Measurements from ENCODE around the gene RPL35.

RPL35 gene

DNA sequence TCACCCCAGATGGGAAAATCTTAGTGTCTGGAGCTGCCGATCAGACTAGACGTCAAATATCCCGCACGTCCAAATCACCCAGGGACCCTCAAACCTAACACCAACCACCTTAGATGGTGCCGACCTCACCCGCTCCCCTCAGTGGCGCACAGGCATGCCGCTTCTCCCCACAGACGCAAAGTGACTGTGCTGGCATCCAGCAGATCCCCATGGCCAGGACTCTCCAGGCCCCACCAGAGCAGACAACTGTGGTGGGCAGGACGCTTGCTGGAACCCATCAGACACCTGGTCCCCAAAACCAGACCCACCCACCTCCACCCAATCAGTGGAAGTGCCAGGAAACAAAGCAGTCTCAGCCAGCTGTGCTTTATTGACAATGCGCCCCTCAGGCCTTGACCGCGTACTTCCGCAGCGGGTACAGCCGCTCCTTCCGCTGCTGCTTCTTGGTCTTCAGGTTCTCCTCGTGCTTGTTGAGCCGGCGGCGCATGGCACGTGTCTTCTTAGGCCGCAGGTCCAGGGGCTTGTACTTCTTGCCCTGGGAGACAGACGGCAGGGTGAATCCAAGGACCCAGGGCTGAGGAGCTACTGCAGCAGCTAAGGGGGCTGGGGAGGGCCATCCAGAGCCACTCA, 4.1 kb downstream of the RPL35 start:
- peaks cover 53% of the 10 kb centered on the region for H4K20me1 ChIP-seq (ENCODE audit: insufficient read depth, low read length, poor library complexity, severe bottlenecking)
- peaks cover 6% of the 10 kb centered on the region; the same call in 1 of the 2 replicates for H3F3A ChIP-seq (ENCODE audit: low read depth)
- H3K36me3 ChIP-seq (ENCODE audit: insufficient read depth, low read length): peaks cover 53% of the 10 kb centered on the region
- TF ChIP-seq, protein P1, sequence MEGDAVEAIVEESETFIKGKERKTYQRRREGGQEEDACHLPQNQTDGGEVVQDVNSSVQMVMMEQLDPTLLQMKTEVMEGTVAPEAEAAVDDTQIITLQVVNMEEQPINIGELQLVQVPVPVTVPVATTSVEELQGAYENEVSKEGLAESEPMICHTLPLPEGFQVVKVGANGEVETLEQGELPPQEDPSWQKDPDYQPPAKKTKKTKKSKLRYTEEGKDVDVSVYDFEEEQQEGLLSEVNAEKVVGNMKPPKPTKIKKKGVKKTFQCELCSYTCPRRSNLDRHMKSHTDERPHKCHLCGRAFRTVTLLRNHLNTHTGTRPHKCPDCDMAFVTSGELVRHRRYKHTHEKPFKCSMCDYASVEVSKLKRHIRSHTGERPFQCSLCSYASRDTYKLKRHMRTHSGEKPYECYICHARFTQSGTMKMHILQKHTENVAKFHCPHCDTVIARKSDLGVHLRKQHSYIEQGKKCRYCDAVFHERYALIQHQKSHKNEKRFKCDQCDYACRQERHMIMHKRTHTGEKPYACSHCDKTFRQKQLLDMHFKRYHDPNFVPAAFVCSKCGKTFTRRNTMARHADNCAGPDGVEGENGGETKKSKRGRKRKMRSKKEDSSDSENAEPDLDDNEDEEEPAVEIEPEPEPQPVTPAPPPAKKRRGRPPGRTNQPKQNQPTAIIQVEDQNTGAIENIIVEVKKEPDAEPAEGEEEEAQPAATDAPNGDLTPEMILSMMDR (conservative IDR thresholded peaks at IDR 0.05; ENCODE audit: low read length): no peak
- no peak for TF ChIP-seq EZH2phosphoT487 (IDR thresholded peaks at IDR 0.05; ENCODE audit: borderline replicate concordance)
- no peak overlapping the region for H2AFZ ChIP-seq (ENCODE audit: low read length)
- peaks cover 56% of the 10 kb centered on the region for H3K79me2 ChIP-seq (ENCODE audit: insufficient read depth, low read length)
- H3K9ac ChIP-seq (ENCODE audit: low read depth, low read length, poor library complexity, severe bottlenecking): no peak overlapping the region
- no peak overlapping the region for H3K4me2 ChIP-seq (ENCODE audit: low read depth, low read length, poor library complexity, severe bottlenecking)
- no peaks in the 10 kb centered on the region for H3K9me3 ChIP-seq (ENCODE audit: insufficient read depth, low read depth, low read length)
- H3K9me2 ChIP-seq (replicated peaks; ENCODE audit: low read depth, low read length): no peaks in the 10 kb centered on the region
- H3K27me3 ChIP-seq (ENCODE audit: insufficient read depth, low read length, poor library complexity, severe bottlenecking): peaks cover 10% of the 10 kb centered on the region
- no peak overlapping the region for H3K4me3 ChIP-seq (ENCODE audit: low read length, poor library complexity, severe bottlenecking)
- peaks cover 25% of the 10 kb centered on the region for H3K4me1 ChIP-seq (ENCODE audit: insufficient read depth, low read length, poor library complexity, severe bottlenecking)

DNA sequence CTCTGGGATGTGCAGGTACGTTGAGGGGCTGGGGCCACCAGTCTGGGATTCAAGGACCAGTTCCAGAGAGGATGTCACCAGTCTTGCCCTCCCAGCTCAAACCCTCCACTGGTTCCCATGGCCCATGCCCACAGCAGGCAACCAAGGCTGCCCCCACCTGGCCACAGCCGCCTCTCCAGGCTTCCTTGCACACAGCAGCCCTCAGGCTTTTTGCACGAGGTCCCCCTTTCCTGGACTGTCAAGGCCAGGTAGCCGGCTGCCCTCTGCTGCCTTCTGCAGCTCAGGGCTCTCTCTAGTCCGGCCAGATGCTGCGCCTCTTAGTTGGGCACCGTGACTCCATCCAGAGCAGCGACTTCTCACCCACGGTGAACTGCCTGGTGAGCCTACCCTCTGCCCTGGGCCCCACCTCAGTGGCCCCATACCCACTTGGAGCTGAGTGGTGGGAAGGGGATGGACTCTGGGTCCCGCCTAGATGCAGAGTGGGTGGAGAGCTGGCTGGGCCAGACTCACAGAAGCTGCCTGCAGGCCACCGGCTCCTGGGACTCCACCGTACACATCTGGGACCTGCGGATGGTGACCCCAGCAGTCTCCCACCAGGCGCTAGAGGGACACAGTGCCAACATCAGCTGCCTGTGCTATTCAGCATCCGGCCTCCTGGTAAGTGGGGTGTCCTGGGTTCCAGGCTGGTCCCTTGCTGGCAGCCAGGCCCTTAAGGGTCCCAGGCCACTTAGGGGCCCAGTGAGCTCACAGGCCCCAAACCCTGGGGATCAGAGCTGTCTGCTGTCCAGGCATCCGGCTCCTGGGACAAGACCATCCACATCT, 5.6 kb downstream of the RPL35 start:
- Histone ChIP-seq H3K9me2 (replicated peaks; ENCODE audit: low read depth, low read length) (no peaks in the 10 kb centered on the region), H3K4me1 (ENCODE audit: insufficient read depth, low read length, poor library complexity, severe bottlenecking) (peaks cover 25% of the 10 kb centered on the region), H3K9ac (ENCODE audit: low read depth, low read length, poor library complexity, severe bottlenecking) (no peak overlapping the region), H2AFZ (ENCODE audit: low read length) (no peak overlapping the region), H3K27me3 (ENCODE audit: insufficient read depth, low read length, poor library complexity, severe bottlenecking) (peaks cover 3% of the 10 kb centered on the region), H3K79me2 (ENCODE audit: insufficient read depth, low read length) (peaks cover 50% of the 10 kb centered on the region), H4K20me1 (ENCODE audit: insufficient read depth, low read length, poor library complexity, severe bottlenecking) (peaks cover 47% of the 10 kb centered on the region), H3F3A (ENCODE audit: low read depth) (peaks cover 6% of the 10 kb centered on the region; the same call in 1 of the 2 replicates), H3K9me3 (ENCODE audit: insufficient read depth, low read depth, low read length) (no peaks in the 10 kb centered on the region), H3K4me2 (ENCODE audit: low read depth, low read length, poor library complexity, severe bottlenecking) (no peak overlapping the region), H3K36me3 (ENCODE audit: insufficient read depth, low read length) (peaks cover 53% of the 10 kb centered on the region), H3K4me3 (ENCODE audit: low read length, poor library complexity, severe bottlenecking) (no peak overlapping the region)
- TF ChIP-seq, protein P1 (conservative IDR thresholded peaks at IDR 0.05; ENCODE audit: low read length): peak; percentile 45
- TF ChIP-seq EZH2phosphoT487 (IDR thresholded peaks at IDR 0.05; ENCODE audit: borderline replicate concordance): no peak

DNA sequence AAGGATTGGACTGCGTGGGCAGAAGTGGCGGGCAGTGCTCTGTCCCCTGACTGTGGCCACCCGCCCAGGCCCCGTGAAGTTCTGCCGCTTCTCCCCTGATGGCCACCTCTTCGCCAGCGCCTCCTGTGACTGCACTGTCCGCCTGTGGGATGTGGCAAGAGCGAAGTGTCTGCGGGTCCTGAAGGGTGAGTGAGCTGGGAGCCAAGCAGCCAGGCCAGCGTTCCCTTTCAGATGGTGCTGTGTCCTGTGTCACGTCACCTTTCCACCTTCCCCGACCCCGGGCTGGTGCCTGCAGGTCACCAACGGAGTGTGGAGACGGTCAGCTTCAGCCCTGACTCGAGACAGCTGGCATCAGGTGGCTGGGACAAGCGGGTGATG, 6.2 kb downstream of the RPL35 start:
- TF ChIP-seq EZH2phosphoT487 (IDR thresholded peaks at IDR 0.05; ENCODE audit: borderline replicate concordance): no peak
- TF ChIP-seq, protein P1 (conservative IDR thresholded peaks at IDR 0.05; ENCODE audit: low read length): no peak
- H3K9ac ChIP-seq (ENCODE audit: low read depth, low read length, poor library complexity, severe bottlenecking): no peak overlapping the region
- peaks cover 6% of the 10 kb centered on the region; the same call in 1 of the 2 replicates for H3F3A ChIP-seq (ENCODE audit: low read depth)
- no peak overlapping the region for H3K4me2 ChIP-seq (ENCODE audit: low read depth, low read length, poor library complexity, severe bottlenecking)
- H3K4me3 ChIP-seq (ENCODE audit: low read length, poor library complexity, severe bottlenecking): no peak overlapping the region
- H4K20me1 ChIP-seq (ENCODE audit: insufficient read depth, low read length, poor library complexity, severe bottlenecking): peaks cover 41% of the 10 kb centered on the region
- peaks cover 21% of the 10 kb centered on the region for H3K4me1 ChIP-seq (ENCODE audit: insufficient read depth, low read length, poor library complexity, severe bottlenecking)
- no peaks in the 10 kb centered on the region for H3K9me2 ChIP-seq (replicated peaks; ENCODE audit: low read depth, low read length)
- no peak overlapping the region for H2AFZ ChIP-seq (ENCODE audit: low read length)
- H3K36me3 ChIP-seq (ENCODE audit: insufficient read depth, low read length): peaks cover 49% of the 10 kb centered on the region
- H3K27me3 ChIP-seq (ENCODE audit: insufficient read depth, low read length, poor library complexity, severe bottlenecking): no peaks in the 10 kb centered on the region
- peaks cover 44% of the 10 kb centered on the region for H3K79me2 ChIP-seq (ENCODE audit: insufficient read depth, low read length)
- H3K9me3 ChIP-seq (ENCODE audit: insufficient read depth, low read depth, low read length): no peaks in the 10 kb centered on the region
